Measurements from ENCODE around the gene CDH23.

The CDH23 gene

DNA sequence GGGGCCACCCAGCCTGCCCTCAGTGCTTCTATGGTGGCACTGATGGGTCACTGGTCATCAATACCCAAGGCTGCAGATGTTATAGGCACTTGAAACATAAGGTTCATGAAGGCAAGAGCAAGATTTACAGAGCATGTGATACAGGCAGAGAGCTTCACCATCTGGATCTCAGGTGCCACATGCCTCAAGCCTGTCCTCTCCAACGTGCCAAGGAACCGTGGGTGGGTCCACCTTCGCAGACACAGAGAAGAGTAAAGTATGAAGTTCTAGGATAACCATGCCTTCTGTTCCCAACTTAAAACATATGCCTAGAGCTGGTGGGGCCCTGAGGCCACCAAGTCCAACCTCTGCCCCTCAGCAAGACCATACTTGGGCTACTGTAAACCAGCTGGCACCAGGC, 26.7 kb upstream of the CDH23 start:
- no peak for DNase-seq

DNA sequence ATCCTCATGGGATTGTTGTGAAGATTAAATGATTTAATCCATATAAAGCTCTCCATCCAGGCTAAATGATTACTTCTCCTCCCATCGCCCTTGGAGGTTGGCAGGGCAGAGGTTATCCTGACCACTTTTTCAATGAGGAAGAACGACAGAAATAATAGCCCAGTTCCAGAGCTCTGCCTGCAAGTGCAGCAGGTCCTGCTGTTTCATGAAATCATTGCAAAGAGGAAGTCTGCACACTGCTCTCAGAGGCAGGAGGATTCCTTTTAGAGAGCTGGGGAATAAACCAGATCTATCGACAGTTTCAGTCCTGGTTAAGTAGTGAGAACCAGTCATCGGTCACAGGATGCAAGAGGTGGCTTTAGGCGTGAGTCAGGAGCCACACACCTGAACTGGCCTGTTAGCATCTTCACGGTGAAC, 25.0 kb upstream of the CDH23 start:
- DNase-seq, result no peak

DNA sequence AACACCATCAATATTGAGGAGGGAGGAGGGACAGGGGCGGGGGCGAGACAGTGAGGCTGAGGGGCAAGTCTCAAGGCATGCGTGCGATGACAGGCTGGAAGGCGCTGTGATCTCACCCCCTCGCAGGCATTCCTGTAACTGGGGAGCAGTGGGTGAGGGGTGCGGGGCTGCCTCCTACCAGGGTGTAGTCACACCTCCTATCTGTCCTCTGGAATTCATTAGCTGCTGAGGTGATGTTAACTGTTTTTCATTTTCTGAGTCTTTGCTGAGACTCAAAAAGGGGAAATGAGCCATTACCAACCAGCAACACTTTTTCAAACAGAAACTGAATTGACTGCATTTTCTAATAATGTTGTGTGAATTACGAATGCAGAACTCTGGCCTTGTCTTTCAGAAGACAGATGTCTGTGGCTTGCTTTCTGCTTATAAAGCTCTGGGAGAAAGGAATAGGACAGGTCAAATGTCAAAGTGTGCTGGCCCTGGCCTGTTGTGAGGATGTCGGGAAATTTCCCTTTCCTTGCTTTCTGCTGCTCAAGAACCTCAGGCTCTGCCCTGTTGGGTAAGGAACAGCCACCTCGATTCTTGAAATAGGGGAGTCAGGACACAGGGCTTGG, 23.7 kb upstream of the CDH23 start:
- DNase-seq, result no peak

DNA sequence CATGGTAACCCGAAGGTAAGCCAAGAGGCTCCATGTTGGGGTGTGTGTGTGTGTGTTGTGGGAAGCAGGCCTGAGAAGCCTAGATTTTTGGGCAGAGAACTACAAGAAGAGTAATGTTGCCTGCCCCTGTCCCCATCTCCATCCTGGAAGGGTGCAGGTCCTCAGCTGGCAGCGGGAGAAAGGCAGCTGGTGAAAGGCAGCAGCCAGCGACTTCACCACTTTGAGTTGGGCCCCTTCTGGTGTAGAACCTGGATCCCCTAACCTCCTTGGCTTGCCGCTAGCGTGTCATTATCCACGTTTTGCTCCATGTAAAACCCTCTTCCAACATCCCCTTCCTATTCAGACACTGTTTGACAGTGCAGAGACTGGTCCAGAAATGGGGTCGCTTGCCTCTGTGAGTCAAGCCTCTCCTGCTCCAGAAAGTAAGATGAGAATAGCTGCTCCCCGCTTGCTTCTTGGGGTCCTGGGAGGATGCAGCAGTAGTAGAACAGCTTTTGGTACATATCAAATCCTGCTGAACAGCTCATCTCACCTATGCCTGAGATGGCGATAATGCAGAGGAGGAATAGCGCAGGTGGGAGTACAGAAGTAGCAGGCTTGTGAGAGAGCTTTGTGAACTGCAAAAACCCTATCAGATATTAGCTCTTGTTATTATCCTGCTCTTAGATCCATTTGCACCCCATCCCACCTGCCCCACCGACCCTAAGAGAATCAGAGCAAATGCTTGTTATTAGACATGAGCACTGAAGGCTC, 22.1 kb upstream of the CDH23 start:
- DNase-seq, result no peak

DNA sequence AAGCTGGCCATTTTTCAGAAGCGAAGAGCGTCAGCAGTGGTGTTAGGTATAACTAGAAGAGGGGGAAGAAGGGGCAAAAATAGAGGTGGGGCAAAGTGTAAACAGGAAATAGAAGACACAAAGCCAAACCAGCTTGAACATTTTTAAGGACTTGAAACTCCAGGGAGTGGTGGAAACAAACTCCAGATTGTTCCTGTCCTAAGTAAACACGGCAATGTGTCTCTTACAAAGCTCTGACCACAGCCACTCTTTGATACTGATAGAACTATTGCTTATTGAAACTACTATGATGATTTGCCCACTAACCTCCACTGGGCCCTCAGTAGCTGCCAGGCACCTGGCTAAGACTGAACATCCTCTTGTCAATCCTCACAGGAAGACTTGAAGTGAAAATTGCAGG, 20.8 kb upstream of the CDH23 start:
- no peak for DNase-seq

DNA sequence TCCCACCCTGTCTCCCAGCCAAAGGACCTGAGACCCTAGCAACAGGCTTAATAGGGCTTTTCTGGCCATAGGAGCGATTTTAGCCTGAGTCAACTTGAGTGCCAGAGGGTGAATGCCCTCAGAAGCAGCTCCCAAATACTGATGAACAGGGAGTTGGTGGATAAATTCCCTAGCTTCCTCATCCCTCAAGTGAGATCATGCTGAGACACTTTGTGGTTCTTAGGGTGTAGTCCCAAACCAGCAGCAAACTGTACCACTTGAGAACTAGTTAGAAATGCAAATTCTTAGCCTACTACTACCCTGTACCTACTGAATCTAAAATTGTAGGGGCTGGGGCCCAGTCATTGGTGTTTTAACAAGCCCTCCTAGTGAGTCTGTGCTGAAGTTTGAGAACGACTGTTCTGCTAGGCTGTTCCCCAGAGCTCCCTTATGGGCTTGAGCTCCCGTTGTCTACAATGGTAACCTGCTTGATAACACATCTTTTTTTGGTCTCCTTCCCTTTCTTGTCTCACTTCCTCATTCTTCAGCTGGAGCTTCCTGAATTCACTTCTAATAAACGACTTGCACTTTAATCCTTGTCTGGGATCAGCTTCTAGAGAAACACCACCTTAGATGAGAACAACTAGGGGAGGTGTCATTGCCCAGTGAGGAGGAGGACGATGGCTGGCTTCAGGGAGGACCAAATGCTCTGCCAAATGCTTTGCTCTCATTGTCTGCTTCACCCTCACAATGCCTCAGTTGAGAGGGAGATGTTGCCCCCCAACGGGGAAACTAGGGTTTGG, 18.2 kb upstream of the CDH23 start:
- DNase-seq, result no peak

DNA sequence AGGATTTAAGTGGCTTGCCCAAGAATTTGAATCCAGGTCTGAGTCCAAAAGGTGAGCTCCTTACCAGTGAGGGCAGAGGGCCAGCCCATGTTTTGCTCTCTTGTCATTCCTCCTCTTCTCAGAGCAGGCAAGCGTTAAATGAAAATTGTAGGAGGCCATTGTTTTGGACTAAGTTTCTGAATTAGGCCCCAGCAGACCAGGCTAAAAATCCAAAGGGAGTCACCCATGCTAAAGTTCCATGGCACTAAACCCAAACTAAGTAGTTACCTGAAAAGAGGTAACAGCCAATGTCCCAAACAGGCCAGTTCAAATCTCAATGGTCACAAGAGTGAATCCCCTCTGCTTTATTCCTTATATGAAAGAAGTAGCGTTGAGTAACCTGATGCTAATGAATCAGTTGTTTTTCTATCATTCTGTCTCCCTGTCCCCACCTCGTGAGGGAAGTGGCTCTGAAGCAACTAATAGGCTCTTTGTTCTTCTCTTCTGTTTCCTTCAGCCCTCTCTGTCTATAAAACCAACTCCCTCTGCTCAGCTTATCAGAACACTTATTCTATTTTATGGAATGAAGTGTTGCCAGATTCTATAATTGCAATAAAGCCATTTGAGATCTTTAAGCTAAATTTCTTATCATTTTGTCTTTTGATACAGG, 17.5 kb upstream of the CDH23 start:
- DNase-seq, result no peak

DNA sequence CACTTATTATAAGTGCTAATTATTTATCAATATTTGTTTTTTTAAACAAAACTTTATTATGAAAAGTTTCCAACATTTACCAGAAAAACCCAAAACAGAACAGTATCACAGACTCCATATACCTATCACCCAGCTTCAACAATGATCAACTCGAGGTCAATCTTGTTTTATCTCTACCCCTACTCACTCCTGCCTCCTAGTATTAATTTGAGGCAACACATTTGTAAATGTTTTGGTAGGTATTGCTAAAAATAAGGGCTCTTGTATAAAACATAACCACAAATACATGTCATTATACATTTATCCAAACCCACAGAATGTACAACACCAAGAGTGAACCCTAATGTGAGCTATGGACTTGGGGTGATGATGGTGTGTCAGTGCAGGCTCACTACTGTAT, 15.9 kb upstream of the CDH23 start:
- DNase-seq, result no peak

DNA sequence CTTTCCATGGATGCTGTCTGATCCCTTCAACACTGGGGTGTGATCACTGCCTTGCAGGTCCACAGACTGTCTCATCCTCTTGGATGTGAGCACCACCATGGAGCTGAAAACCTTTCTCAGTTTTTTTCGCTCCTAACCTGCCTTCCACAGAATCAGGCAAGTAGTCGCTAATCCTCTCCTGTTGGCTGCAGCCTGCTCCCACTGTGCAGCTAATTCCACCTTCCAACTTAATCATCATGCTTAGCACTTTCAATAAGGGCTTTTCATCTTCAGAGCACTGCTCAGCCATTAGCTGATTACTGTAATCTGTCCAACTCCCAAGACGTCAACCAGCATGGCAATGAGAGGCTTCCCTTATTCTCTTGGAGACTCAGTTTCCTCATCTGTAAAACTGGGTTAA, 15.1 kb upstream of the CDH23 start:
- DNase-seq, result no peak

DNA sequence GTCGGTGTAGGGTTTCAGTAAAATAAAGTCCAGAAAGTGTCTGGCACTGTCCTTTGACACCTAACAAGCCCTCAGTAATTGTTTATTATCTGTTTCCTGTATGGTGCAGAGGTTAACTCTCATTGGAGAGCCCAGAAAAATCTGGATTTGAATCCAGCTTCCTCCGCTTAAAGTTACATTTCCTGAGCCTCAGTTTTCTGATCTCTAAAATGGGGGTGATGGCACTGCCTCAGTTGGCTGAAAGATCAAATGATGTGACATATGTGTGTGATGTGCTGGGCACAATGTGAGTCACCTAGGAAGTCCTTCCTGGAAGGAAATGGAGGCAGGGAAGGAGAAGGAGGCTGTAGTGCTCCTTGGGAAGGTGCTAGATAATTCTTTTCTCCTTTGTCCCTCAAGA, 14.7 kb upstream of the CDH23 start:
- no peak for DNase-seq

DNA sequence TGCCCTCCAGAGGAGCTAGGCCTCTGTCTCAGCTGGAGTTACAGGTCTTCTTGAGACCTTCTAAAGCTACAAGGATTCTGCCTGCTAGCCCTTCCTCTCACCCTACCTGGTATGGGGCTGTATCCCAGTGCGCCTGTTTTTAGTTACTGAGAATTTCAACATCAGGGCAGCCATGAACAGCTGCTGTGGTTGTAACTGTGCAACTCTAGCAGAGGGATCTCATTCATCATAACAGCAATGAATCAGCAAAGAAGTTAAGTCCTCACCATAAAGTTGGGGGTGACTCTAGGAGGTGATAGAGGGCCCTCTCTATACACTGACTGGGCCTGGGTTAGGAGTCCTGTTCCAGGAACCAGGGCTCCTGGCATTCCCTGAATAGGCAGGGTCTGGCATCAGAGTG, 14.0 kb upstream of the CDH23 start:
- DNase-seq, result no peak

DNA sequence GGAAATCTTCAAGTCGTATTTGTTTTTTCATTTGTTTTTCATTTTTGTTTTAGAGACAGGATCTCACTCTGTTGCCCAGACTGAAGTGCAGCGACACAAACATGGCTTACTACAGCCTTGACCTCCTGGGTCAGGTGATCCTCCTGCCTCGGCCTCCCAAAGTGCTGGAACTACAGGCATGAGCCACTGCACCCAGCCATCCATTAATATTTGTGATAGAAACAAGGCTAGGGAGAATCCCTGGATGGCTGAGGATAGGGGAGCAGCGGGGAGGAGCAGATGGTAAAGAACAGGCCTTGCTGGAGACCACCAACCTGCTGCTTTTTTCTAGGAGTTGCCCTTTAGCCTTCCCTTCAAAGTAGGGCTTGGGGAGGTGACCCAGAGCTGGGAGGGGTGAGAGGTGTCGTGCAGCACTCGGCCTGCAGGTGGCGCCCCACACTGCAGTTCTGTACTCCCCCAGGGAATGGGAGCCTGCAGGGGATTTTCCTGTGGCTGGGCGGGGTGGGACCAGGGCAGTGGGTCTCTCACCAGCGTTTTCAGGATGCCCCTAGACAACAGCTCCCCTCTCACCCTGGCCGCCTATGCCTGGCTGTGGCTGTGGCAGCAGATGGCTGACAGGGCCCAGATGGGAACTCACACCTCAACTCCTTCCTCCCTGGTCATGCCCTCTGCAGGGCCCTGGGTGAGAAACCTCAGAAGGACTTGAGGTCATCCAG, 12.6 kb upstream of the CDH23 start:
- no peak for DNase-seq

DNA sequence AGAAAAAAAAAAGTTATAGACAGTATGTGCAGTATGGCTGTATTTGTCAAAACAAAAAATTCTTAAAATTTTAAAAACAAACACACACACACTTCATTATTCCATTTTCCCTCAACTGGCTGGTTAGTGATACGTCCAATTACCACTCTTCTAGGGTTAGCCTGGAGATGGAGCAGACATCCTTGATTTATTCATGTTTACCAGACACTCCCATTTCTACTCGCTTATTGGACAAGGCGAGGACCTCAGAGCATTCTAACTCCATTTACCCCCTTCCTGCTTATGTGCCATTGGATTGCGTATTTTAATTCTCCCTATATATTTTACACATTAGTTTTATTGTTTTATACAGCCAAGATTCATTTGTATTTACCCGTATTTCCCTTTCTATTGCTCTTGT, 8.5 kb upstream of the CDH23 start:
- DNase-seq, result no peak

DNA sequence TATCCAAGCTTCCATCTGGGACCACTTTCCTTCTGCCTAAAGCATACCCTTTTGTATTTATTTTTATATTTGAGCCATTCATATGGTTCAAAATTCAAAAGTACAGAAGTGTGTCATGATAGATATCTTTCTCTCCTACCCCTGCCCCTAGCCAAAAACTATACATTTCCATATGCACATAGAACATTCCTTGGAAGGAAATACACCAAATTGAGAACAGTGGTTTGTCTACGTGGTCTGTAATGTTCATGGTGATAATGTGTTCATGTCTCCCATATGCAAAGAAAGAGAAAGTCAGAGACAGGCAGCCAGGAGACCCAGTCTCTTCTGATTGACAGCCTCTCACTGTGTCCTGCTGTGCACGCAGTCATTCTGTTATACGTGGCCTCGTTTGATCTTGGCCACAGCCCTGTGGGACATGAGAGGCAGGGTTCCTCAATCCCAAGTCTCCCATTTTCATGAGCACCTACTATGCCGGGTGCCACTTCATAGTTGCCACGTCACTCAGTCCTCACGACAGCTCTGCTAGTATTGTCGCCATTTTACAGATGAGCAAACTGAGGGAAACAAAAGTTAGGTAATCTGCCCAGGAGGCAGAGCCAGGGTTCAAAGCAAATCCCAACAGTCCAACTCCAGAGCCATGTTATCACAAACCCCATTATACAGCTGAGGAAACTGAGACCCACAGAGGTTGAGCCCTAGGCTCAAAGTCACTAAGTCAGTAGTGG, 8.0 kb upstream of the CDH23 start:
- DNase-seq, result no peak

DNA sequence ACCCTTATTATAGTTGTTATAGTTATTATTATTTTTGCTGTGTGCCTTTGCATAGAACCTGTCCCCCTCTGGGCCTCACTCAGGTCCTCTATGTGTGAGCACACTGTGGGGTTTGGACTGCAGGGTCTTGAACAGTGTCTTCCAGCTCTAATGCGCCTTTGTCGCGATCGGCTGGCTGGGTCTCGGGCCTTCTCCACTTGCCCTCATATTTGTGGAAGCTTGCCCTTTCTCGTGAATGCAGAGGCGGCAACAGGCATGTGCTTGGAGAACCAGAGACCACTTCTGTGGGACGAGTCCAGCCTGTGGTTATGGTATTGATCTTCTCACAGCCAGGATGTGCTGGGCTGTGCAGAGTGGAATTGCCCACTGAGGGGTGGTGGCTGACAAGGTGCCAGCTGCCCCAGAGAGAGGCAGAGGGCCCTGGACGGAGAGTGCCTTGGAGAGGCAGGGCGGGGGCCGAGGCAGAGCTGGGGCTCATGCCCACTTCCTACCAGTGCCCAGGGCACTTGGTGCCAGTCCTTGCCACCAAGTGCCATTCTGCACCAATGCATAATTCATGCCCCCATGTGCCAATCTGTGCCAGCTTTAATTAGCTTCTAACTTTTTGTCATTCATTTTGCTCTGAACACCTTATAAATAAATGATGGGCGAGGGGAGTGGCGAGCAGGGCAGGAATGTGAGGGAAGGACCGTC, 6.8 kb upstream of the CDH23 start:
- no peak for DNase-seq

DNA sequence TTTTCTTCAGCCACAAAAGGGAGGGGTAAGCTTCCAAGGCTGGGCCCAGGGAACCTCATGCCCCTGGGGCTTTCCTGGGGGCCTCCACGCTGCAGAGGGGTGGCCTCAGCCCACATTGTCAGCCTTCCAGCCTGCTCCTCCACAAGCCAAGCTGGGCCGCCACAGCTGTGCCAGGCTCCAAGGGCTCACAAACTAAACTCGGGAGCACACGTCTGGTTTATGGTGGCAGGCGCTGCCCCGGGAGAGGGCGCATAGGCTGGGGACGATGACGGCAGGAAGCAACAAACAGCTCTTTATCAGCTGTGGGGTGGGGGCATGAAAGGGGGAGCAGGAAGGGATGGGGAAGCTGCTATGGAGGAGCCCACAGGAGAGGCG, 6.3 kb upstream of the CDH23 start:
- DNase-seq, result no peak

DNA sequence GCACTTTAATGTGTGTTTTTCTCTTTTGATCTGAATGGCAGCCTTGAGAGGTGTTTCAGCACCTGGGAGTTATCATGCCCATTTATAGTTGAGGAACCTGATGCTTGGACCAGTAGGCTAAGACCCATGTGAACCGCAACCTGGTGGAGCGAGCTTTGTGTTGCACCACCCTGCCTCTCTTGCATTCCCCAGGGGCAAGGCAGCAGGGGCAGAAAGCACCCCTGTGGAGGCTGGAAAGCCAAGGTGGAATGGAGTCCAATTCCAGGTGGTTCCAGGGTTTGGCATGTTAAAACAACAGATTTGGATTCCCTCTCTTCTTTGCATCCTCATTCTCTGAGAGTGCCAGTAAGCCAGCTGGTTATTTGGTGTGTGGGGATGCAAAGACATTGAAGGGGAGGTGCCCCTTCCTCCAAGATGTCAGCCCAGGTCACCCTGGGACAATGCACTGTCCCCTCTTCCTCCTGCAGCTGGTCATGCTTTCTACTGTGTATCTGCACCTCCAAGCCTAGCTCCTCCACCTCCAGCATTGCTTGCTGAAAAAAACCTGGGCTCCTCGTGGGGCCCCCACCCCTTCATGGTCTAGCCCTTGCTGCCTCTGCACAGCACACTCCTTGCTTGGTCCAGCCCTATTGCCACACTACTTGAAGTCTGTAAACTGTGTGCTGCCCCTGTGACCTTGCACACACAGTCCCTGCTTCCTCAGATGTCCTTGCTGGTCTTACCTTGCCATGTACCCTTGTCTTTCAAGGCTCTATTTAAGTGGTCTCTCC, 5.6 kb upstream of the CDH23 start:
- no peak for DNase-seq

DNA sequence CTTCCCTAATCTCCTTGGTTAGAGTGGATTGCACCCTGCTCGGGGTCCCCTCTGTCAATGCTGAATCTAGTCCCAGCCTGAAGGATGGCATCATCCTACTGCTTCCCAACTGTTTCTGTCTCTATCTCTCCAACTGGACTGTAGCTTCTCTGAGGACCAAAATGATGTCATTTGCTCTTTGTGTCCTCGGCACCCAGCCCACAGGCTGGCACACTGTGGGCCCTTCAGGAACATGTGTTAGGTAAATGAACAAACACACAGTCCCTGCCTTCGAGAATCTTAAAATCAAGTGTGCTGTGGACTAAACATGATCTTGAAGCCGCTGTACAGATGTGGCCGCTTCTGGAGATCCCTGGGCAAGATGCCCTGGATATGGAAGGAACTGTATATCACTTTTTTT, 5.0 kb upstream of the CDH23 start:
- DNase-seq, result peak; percentile 74 to 83

DNA sequence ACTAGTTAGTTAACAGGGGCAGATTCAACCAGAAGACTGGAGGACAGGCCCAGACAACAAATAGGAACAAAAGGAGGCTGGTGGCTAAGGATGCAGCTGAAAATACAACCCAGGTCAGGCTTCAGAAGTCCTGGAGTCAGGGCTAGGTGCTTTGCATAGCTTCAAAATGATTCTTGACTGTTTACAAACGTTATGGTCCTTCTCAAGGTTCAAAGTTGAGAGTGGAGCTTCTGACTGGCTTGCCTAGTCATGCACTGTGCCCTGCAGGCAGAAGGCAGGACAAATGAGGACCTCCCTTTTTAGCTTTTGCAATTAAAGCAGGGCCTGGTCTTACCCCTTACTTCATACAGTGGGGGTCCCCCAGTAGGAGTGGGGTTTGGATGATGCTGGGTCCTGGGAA, 4.4 kb upstream of the CDH23 start:
- DNase-seq, result no peak

Measured in cerebellar nuclear complex (tissue), 1 donor.